ENCODE results near the gene PPP1R26.
"Not testable (repeated sequence)": the region's sequence is repeated elsewhere in the genome, so short reads cannot be mapped to it uniquely, and the experiment has no call there.

GRCh38 chr9:135535631-135536030, 56.0 kb downstream of the PPP1R26 start:
- not testable (repeated sequence) for TF ChIP-seq CTCF, POLR2A (IDR thresholded peaks at IDR 0.05)

Measured in thyroid gland (tissue), 4 donors.